Measurements from ENCODE around the gene TMEM79.

TMEM79 gene, protein sequence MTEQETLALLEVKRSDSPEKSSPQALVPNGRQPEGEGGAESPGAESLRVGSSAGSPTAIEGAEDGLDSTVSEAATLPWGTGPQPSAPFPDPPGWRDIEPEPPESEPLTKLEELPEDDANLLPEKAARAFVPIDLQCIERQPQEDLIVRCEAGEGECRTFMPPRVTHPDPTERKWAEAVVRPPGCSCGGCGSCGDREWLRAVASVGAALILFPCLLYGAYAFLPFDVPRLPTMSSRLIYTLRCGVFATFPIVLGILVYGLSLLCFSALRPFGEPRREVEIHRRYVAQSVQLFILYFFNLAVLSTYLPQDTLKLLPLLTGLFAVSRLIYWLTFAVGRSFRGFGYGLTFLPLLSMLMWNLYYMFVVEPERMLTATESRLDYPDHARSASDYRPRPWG

DNA sequence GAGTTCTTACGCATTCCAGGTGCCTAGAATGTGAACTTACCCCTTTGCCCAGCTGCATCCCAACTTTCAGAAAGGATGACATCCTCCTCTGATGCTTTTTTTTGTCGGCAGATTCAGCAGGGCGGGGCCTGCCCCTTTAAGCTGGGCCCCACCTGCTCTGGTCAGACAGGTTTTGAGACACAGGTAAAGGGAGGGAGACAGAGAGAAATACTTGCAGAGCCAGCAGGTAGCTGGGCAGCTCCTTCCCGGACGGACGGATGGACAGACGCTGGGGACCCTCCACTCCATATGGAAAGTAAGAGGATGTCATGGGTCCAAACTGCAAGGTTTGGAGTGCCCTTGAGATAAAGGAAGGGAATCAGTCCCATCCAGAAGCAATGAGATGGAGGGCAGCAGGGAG lies at the start of gene TMEM79:
TMEM79 (plus strand) TSS at position 214 of the 400 bp plus-strand sequence. CDS start 902 bp downstream, outside the sequence.
- DNase-seq (ENCODE audit: low read depth in 2 of 2), result no peak

DNA sequence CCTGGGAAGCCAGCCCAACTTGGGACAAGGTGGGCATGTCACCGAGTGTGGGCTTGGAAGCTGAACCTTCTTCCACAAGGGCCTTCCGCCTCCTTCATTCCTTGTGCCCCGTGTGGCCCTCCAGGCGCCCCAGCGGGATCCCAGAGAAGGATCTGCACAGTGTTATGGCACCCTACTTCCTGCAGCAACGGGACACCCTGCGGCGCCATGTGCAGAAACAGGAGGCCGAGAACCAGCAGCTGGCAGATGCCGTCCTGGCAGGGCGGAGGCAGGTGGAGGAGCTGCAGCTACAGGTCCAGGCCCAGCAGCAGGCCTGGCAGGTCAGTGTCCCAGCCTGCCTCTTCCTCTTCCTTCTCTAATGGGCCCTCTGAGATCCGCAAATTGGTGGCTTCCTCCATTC lies 48.0 kb upstream of the TMEM79 start:
- no peak for DNase-seq (ENCODE audit: low read depth in 2 of 2)

DNA sequence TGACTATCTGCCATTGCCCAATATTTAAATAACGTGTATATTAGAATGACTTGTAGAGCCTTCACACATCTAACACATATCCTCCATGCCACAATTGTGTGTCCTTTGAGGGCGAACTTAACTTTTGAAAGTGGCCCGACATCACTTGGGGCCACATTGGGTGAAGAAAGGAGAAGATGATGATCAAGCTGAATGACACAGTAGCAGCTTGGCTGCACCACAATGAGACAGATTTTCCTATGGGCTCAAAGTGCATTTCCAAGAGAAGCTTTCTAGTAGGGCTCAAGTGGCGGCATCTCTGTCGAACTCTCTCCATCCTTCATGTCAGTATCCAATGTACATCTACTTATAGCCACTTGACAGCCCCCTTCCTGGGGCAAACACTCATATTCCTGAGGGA lies 45.9 kb upstream of the TMEM79 start:
- no peak for DNase-seq (ENCODE audit: low read depth in 2 of 2)

DNA sequence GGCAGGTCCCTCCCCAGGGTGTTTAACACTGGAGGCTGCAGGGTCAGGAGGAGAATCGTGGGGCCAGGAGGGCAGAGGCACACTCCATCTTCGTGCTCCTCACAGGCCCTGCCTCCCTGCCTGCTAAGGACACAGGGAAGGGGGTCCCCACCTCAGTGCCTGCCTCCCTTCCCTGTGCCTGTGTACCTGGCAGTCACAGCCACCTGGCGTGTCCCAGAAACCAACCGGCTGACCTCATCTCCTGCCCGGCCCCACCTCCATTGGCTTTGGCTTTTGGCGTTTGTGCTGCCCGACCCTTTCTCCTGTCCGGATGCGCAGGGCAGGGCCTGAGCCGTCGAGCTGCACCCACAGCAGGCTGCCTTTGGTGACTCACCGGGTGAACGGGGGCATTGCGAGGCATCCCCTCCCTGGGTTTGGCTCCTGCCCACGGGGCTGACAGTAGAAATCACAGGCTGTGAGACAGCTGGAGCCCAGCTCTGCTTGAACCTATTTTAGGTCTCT lies 42.8 kb upstream of the TMEM79 start:
- no peak for DNase-seq (ENCODE audit: low read depth in 2 of 2)

DNA sequence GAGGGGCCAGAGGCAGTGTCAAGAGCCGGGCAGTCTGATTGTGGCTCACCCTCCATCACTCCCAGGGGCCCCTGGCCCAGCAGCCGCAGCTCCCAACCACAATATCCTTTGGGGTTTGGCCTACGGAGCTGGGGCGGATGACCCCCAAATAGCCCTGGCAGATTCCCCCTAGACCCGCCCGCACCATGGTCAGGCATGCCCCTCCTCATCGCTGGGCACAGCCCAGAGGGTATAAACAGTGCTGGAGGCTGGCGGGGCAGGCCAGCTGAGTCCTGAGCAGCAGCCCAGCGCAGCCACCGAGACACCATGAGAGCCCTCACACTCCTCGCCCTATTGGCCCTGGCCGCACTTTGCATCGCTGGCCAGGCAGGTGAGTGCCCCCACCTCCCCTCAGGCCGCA lies 42.2 kb upstream of the TMEM79 start, which contains the start of gene BGLAP:
BGLAP (plus strand) TSS at position 259 of the 400 bp plus-strand sequence; CDS start at position 307, 48 bp downstream.
- DNase-seq (ENCODE audit: low read depth in 2 of 2), result no peak

DNA sequence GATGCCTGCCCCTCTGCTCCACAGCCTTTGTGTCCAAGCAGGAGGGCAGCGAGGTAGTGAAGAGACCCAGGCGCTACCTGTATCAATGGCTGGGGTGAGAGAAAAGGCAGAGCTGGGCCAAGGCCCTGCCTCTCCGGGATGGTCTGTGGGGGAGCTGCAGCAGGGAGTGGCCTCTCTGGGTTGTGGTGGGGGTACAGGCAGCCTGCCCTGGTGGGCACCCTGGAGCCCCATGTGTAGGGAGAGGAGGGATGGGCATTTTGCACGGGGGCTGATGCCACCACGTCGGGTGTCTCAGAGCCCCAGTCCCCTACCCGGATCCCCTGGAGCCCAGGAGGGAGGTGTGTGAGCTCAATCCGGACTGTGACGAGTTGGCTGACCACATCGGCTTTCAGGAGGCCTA lies 41.4 kb upstream of the TMEM79 start:
- DNase-seq (ENCODE audit: low read depth in 2 of 2), result no peak

DNA sequence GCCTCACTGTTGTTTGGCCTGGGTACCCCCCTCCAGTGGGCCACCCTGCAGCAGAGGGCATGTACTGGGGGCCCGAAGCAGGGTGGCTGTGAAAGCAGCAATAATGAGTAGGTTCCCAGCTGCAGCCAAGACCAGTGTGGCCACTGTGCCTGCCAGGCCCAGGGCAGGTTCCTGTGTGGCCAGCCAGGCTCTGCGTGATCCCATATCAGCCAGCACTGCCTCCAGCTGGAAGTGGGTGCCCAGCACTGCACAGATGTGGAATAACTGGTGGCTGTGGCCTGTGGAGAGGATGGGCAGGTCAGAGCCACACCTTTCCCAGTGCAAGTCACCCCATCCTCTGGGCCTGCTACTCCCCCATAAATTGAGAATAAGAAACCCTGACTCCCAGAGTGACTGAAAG lies 40.0 kb upstream of the TMEM79 start:
- DNase-seq (ENCODE audit: low read depth in 2 of 2), result no peak

DNA sequence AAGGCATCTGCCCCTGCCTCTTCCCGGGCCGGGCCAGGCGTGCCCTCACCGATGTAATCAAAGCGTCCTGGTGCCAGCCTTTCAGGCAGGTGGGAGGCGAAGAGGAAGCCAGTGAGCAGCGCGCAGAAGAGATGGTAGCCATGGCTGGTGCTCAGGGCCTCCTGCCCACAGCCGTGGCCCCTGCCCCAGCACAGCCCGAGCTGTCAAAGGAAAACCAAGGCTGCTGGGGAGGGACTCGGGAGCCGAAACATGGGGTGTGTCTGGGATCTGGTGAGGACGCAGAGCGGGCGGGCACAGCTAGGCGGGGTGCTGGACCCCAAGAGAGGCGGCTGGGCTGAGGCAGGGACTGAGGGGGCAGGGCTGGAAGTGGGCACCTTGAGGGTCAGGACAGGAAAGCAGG lies 39.4 kb upstream of the TMEM79 start:
- no peak for DNase-seq (ENCODE audit: low read depth in 2 of 2)

DNA sequence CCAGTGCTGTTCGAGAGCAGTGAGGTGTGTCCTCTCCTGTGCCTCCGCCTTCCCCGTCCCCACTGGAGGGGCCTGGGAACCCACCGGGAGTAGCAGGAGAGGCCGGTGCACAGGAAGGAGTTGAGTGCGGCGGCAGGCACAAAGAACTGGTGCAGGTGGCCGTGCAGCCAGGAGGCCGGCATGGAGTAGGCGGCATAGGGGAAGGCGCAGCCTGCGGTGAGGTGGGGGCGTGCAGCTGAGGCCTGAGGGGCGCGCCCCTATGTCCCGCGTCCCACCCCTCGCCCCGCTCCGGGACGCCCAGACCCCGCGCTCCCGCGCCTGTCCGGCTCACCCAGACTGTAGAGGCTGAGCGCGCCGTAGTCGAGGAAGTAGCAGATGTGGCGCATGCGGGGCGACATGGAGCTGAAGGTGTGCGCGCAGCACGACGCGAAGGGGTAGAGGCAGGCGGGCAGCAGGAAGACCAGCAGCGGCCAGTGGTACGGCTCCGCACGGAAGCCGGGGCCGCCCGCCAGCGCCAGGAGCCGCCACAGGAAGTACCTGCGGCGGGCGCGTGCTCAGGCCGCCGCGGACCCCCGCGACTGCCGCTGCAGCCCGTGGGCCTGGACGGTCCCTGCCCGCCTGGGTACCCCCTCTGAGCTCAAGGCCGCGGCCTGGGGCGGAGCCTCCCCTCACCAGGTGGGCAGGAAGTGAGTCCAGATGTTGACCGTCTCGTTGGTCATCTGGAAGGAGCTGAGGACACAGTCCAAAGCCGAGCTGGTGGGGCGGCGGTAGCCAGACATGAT lies 38.5 kb upstream of the TMEM79 start:
- no peak for DNase-seq (ENCODE audit: low read depth in 2 of 2)

DNA sequence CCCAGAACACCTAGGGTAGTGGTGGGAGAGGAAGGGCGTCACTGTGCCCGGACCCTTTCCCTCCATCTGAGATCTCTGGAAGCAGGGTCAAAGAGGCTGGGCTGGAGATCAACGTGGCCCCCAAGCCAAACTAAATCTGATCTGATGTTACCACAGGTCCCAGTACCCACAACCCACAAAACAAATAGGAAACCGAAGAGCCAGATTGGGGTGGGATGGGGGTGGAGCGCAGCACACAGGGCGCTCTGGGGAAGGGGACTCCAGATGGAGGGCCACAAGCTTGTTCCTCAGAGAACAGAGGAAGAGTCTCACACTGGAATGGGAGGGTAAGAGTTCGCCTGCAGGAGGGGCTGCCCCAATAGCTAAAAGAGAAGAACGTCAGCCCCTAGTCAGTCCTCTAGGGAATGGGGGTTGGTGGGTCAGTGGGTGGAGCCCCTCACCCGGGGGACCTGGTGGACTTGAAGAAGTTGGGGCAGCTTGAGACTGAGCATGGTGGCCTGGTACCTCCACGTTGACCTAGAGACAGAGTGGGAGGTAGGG lies 37.8 kb upstream of the TMEM79 start:
- no peak for DNase-seq (ENCODE audit: low read depth in 2 of 2)

DNA sequence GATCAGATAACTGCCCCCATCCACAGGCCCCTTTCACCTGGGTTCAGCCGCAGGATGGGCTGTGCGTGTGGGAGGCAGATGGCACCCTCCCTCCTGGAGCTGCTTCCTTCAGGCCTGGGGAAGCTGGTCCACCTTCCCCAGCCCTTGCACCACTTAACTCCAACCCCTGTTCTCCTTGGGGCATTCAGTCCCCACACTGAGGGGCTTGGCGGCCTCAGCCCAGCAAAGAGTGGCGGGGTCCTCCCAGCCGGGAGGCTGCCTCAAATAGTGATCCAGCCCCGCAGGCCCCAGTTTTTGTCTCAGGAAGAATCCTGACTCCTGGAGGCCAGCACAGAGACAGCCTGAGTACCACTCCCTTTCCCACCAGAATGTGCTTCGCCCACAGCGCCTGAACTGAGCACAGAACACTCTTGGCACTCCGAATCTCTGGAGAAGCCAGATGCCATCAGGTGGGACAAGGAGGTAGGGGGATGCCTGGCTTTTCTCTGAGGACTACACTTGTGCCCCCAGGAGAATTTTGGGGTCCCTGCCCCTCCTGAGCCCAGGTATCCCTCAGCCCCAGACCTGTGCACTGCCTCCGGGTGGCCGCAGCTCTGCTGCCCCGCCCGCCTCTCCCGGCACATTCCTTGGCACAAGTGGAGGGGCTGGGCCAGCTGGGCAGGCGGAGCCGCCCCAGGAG lies 37.2 kb upstream of the TMEM79 start:
- DNase-seq (ENCODE audit: low read depth in 2 of 2), result no peak

DNA sequence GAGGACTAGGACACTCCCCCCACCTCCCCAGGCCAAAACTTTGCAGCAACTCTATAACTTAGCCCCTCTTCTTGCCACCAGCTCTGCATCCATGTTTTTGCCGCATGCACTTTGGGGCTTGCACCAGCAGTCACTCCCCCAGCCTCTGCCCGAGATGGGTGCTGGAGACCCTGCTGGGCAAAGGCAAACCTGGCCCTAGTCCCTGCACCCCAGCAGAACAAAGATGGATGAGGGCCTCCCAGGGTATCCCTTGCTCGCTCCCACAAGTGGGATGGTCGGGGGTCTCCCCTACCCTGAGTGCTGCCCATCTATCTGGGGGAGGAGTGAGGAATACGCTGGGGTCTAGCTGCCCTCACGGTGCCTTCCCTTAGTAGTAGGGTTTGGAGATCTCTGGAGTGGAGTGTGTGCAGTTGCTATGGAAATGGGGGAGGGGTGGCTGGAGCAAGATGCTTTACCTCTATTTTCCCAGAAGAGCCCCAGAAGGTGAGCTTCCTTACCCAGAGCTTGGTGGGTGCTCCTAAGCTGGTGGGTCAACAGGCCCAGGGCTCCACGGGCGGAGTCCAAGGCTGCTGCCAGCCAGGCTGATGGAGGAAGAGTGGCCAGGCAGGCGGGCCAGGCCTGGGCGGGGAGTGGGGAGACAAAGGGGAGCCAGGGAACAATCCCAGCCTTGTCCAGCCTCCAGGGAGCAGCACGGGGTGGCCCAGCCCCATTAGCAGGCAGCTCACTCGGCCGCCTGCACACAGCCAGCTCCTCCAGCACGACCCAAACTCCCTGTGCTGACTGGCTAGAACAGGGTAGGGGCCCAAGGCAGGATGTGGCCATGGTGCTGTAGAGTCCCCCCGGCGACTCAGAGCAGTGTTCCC lies 36.4 kb upstream of the TMEM79 start, which contains the start of gene PAQR6:
PAQR6 (minus strand) TSS at position 597 of the 863 bp plus-strand sequence. CDS start 1,325 bp downstream, outside the sequence.
- no peak for DNase-seq (ENCODE audit: low read depth in 2 of 2)

DNA sequence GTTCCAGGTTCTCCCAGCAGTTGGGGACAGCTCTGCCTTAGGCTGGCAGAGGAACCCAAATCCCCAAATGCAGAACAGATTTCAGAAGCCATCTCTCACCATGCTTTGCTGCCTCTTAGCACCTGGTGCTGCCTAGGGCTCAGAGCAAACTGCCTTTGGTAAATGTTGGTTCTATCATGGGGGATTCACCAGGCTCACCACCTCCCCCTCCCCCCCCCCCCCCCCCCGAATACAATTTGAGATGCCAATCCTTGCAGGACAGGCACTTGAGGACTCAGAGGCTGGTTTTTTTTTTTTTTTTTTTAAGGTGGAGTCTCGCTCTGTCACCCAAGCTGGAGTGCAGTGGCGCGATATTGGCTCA lies 35.8 kb upstream of the TMEM79 start:
- no peak for DNase-seq (ENCODE audit: low read depth in 2 of 2)

DNA sequence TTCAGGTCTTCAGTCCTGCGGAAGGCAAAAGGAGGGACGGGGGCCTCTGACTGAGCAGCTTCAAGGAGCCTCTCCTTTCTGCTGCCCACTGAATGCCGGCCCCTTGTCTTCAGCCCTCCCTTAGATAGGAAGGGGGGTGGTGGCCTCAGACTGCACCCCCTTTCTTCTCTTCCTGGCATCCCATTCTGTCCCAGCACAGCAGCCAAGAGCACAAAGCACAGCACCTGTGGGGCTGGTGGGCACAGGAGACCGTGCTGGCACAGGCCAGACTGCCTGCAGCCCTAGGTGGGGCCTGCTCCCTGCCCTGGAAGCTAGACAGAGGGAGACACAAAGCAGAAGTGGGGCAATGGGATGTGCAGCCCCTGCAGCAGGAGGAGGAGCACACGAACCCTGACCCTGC lies 34.5 kb upstream of the TMEM79 start:
- DNase-seq (ENCODE audit: low read depth in 2 of 2), result no peak

DNA sequence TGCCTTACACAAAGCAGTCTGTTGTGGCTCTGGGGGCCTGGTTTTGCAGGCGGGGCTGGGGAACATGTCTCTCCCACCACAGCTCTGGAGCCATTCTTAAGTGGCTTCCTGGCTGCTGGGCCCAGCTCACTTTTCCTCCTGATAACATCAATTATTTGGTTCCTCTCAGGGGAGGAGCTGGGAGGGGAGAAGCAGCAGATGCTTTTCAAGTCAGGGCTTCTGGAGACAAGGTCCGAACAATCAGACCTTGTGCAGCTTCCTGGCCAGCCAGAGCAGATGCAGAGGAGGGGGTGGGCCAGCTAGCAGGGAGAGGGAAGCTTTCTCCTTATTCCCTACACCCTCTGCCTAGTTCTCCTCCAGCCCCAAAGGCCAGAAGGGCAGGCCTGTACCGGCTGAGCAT lies 32.6 kb upstream of the TMEM79 start:
- DNase-seq (ENCODE audit: low read depth in 2 of 2), result no peak

DNA sequence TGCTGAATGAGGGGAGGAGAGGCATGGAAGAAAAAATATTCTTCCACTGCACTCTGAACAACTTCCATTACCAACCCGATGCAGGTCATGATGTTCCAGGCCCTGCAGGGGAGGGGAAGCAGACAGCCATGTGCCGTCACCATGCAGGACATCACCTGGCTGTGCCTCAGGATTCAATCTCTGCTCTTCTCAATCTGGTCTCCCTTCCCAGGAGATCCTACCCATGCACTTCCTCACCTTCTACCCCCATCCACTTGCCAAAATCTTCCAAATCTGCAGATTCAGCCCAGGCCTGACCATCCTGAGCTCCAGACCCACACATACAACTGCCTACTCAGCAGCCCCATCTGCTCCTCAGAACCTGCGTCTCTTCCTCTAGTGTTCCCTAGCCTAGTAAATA lies 30.5 kb upstream of the TMEM79 start:
- DNase-seq (ENCODE audit: low read depth in 2 of 2), result no peak

DNA sequence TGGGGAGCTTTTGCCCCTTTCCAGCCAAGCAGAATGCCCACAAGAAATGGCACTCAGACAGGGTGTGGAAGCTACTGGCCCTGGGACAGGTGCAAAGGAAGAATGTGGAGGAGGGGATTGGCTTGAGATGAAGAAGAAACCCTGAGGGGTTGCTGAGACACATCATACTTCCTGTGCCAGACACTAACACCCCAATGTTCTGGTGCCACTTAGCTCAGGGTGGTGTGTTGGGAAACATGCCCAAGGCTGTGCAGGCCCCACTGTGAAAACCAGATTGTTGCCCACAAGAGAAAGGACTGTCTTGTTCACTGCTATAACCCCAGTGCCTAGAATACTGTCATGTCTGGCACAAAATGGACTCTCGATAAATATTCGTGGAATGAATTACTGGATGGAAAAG lies 26.4 kb upstream of the TMEM79 start:
- no peak for DNase-seq (ENCODE audit: low read depth in 2 of 2)

DNA sequence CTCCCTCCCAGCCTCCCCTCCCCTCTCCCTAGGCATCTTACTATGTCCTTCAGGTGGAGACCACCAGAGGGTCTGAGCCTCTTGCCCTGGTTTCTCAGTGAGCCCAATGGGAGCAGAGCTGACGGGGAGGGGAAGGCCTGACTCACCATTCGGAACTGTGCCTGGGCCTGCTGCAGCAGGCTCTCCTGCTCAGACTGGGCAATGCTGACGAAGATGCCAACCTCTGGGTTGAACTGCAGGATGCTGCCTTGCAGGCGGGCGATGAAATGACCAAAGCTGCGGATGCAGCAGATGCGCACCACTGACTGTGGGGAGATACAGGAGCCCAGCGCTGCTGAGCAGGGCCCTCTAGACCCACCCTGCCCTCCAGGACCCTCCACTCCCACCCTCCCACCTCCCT lies 25.3 kb upstream of the TMEM79 start:
- DNase-seq (ENCODE audit: low read depth in 2 of 2), result no peak

DNA sequence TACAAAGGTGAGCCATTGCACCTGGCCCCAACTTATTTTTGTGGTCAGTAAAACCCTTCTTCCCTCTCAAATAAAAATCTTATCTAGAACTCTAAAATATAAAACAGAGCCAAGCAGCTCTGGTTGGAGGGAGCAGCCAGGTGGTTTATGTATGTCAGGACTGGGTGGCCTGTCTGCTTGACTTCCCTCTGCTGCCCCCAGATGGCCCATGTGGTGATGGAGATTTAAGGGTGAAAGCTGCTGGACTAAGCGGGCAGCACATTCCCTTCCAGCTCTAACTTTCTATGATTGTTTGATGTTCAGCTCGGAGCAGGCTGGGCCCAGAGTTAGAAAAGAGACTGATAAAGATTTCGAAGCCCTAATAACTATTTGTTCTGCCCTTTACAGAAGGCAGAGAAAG lies 24.3 kb upstream of the TMEM79 start:
- DNase-seq (ENCODE audit: low read depth in 2 of 2), result no peak

DNA sequence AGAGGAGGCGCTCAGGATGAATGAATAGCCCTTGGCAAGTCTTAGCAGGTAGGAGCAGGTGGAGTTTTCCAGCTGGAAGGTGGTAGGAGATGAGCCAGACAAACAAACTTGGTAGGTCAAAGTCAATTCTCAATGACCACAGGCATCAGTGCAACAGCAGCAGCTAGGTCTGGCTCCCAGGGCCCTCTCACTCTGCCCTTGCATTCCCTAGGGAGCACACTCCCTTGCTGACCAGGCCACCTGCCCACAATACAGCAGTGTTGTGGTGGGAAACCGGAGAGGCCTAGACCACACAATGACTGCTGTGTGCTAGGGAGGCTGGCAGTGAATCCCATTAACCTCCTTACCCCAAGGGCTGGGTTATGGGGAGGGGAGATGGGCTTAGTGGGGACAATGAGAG lies 23.2 kb upstream of the TMEM79 start:
- DNase-seq (ENCODE audit: low read depth in 2 of 2), result no peak

Data from activated CD8-positive, alpha-beta memory T cell treated with anti-CD3 and anti-CD28 coated beads for 4 hours (primary cell).